PC-3 (cell line): Measurements from ENCODE around the gene SLC44A3. TPM values are rescaled to one million over a fixed set of nuclear protein-coding genes. Genes with fewer than 3 reads are reported as not detected.

Source experiments
- ATAC-seq: fragments of 200-7000 bp; cut with Tn5 transposase; 2 replicates; pipeline ENCODE4 v1.9.1; 2020; ENCODE audit warnings: mild to moderate bottlenecking, moderate library complexity
- BruUV-seq: library from RNA; stranded (reverse); fragments of 400-500 nt; replicated peaks from 2 replicates; lab custom pipeline; 2021; lab: Mats Ljungman, UMichigan
- CTCF ChIA-PET: fragments of 300-600 bp; sonication (Branson Sonifier 250); formaldehyde crosslinking; loops from one replicate; lab custom pipeline; 2022; ENCODE audit warnings: antibody characterized with exemption; lab: Charles Lee
- POLR2A ChIA-PET: fragments of 300-600 bp; sonication (Branson Sonifier 250); formaldehyde crosslinking; loops from one replicate; lab custom pipeline; 2022; ENCODE audit warnings: antibody characterized with exemption; ENCODE audit not compliant: unreplicated experiment; lab: Charles Lee
- DNase-seq: peaks from one replicate; pipeline ENCODE4 v3.0.0-alpha.2; 2015
- H2AFZ ChIP-seq: fragments of 300-600 bp; sonication (generic); 2 replicates; pipeline ENCODE4 v1.6.0; 2016; ENCODE audit warnings: antibody characterized with exemption, low read length
- H3F3A ChIP-seq: fragments of 300-600 bp; sonication (generic); one replicate; pipeline ENCODE4 v1.6.0; 2017; ENCODE audit warnings: antibody characterized with exemption, low read length, control low read depth, mild to moderate bottlenecking; ENCODE audit not compliant: unreplicated experiment
- H3K27ac ChIP-seq: fragments of 300-600 bp; sonication (generic); 2 replicates; pipeline ENCODE4 v1.5.1; 2016; ENCODE audit warnings: mild to moderate bottlenecking, low read length
- H3K27me3 ChIP-seq: fragments of 300-600 bp; sonication (generic); 2 replicates; pipeline ENCODE4 v1.6.1; 2016; ENCODE audit warnings: low read length, mixed read lengths
- H3K36me3 ChIP-seq: fragments of 300-600 bp; sonication (generic); 2 replicates; pipeline ENCODE4 v1.6.1; 2016; ENCODE audit warnings: low read depth, mixed run types, low read length, mixed read lengths
- H3K4me1 ChIP-seq: fragments of 300-600 bp; sonication (generic); 2 replicates; pipeline ENCODE4 v1.5.1; 2016; ENCODE audit warnings: low read length; ENCODE audit not compliant: insufficient read depth
- H3K4me2 ChIP-seq: fragments of 300-600 bp; sonication (generic); 2 replicates; pipeline ENCODE4 v1.6.0; 2016; ENCODE audit warnings: low read length
- H3K4me3 ChIP-seq: fragments of 300-600 bp; sonication (generic); 2 replicates; pipeline ENCODE4 v1.5.1; 2016; ENCODE audit warnings: mild to moderate bottlenecking, low read length, mixed read lengths
- H3K79me2 ChIP-seq: fragments of 300-600 bp; sonication (generic); 2 replicates; pipeline ENCODE4 v1.6.1; 2017; ENCODE audit warnings: low read length, mixed read lengths
- H3K9ac ChIP-seq: fragments of 300-600 bp; sonication (generic); 2 replicates; pipeline ENCODE4 v1.6.0; 2016; ENCODE audit warnings: mild to moderate bottlenecking, low read length
- H3K9me2 ChIP-seq: fragments of 300-600 bp; sonication (generic); replicated peaks from 2 replicates; pipeline ENCODE4 v1.6.1; 2016; ENCODE audit warnings: mixed run types, low read length, mixed read lengths
- H3K9me3 ChIP-seq: fragments of 300-600 bp; sonication (generic); 2 replicates; pipeline ENCODE4 v1.6.1; 2016; ENCODE audit warnings: low read length, mixed read lengths
- H4K20me1 ChIP-seq: fragments of 300-600 bp; sonication (generic); 2 replicates; pipeline ENCODE4 v1.6.1; 2016; ENCODE audit warnings: low read length, mixed read lengths
- CTCF ChIP-seq: fragments of 300-600 bp; sonication (generic); conservative IDR thresholded peaks from 2 replicates; pipeline ENCODE4 v1.5.1; 2017; ENCODE audit warnings: antibody characterized with exemption, low read depth, mild to moderate bottlenecking, low read length
- EZH2 ChIP-seq: fragments of 300-600 bp; sonication (generic); IDR thresholded peaks from one replicate; pipeline ENCODE4 v1.6.1; 2017; ENCODE audit warnings: antibody characterized with exemption, mild to moderate bottlenecking, low read length; ENCODE audit not compliant: unreplicated experiment
- EZH2phosphoT487 ChIP-seq: fragments of 300-600 bp; sonication (generic); IDR thresholded peaks from 2 replicates; pipeline ENCODE4 v1.6.1; 2018; ENCODE audit warnings: mild to moderate bottlenecking, antibody characterized with exemption, low read length, borderline replicate concordance
- intact Hi-C: fragments of 100-400 bp; cut with micrococcal nuclease; formaldehyde crosslinking; loops from 2 replicates; pipeline ENCODE4 v1.9.0; 2023
- total RNA-seq: library from RNA; depleted of rRNA; stranded (reverse); fragments of >200 nt; gene quantifications from 2 replicates; pipeline ENCODE4 v1.2.3, GENCODE V29; 2014

Gene SLC44A3
- total RNA-seq, 1 experiment from 2014 or later: 9.2 TPM

GRCh38 chr1:94793296-94793656 is 26.9 kb upstream of the SLC44A3 start:
- ChIA-PET CTCF (no interaction called here), POLR2A (no interaction called here)
- no peaks in the 10 kb centered on the region for H4K20me1 ChIP-seq
- TF ChIP-seq EZH2 (no peak), CTCF (no peak)
- peaks cover 19% of the 10 kb centered on the region for H3K4me1 ChIP-seq
- no peaks in the 10 kb centered on the region for H3K9me3 ChIP-seq
- no peaks in the 10 kb centered on the region for H3F3A ChIP-seq
- H3K27ac ChIP-seq: peak overlapping the region; percentile 10; the same call in 1 of the 2 replicates
- H3K4me2 ChIP-seq: peak overlapping the region; percentile 29; the same call in 1 of the 2 replicates
- intact Hi-C loops: loop anchor here (5.0 kb wide), 1 partner anchor 66 kb away; no protein-coding TSS in a partner anchor
- H3K27me3 ChIP-seq: no peaks in the 10 kb centered on the region
- no peak overlapping the region for H2AFZ ChIP-seq
- no peak for DNase-seq
- no peak for ATAC-seq
- H3K36me3 ChIP-seq: no peaks in the 10 kb centered on the region
- H3K4me3 ChIP-seq: no peak overlapping the region
- no peak overlapping the region for H3K9ac ChIP-seq
- H3K9me2 ChIP-seq: no peaks in the 10 kb centered on the region
- no TSS peak for BruUV-seq
- no peaks in the 10 kb centered on the region for H3K79me2 ChIP-seq

- DNase-seq (no peak), ATAC-seq (no peak)
- no peak overlapping the region for H3K27ac ChIP-seq
- H3K4me3 ChIP-seq: no peak overlapping the region
- no peaks in the 10 kb centered on the region for H3F3A ChIP-seq
- CTCF ChIA-PET: no interaction called here
- H3K9me3 ChIP-seq: no peaks in the 10 kb centered on the region
- no TSS peak for BruUV-seq
- no peak overlapping the region for H2AFZ ChIP-seq
- no peak for TF ChIP-seq EZH2
- no peak for TF ChIP-seq EZH2phosphoT487
- no peak for TF ChIP-seq CTCF
- no peaks in the 10 kb centered on the region for H3K9me2 ChIP-seq
- no peaks in the 10 kb centered on the region for H3K36me3 ChIP-seq
- peaks cover 19% of the 10 kb centered on the region for H3K4me1 ChIP-seq
- POLR2A ChIA-PET: no interaction called here
- H4K20me1 ChIP-seq: no peaks in the 10 kb centered on the region
- H3K4me2 ChIP-seq: no peak overlapping the region
- intact Hi-C loops: no loop called here
- no peaks in the 10 kb centered on the region for H3K79me2 ChIP-seq
- H3K9ac ChIP-seq: no peak overlapping the region
- no peaks in the 10 kb centered on the region for H3K27me3 ChIP-seq
These were observed 24.7 kb upstream of the SLC44A3 start for GRCh38 chr1:94795434-94795833.

GRCh38 chr1:94796266-94796665 is 23.9 kb upstream of the SLC44A3 start:
- Histone ChIP-seq H3K9ac (no peak overlapping the region), H3K79me2 (no peaks in the 10 kb centered on the region), H3K4me2 (no peak overlapping the region), H3K9me3 (no peaks in the 10 kb centered on the region), H3K27me3 (no peaks in the 10 kb centered on the region), H3F3A (no peaks in the 10 kb centered on the region), H3K9me2 (no peaks in the 10 kb centered on the region), H2AFZ (no peak overlapping the region), H3K4me3 (no peak overlapping the region), H3K4me1 (peaks cover 19% of the 10 kb centered on the region), H4K20me1 (no peaks in the 10 kb centered on the region), H3K36me3 (no peaks in the 10 kb centered on the region), H3K27ac (no peak overlapping the region)
- no peak for TF ChIP-seq EZH2
- no peak for TF ChIP-seq EZH2phosphoT487
- TF ChIP-seq CTCF: no peak
- intact Hi-C loops: no loop called here
- peak; percentile 33 for DNase-seq
- POLR2A ChIA-PET: no interaction called here
- BruUV-seq: no TSS peak
- CTCF ChIA-PET: interaction anchor here (0.6 kb wide), 1 partner anchor 370 kb away, joined by 3 read pairs; no protein-coding TSS in a partner anchor
- ATAC-seq: no peak
